Fibroblast of lung (primary cell): ENCODE data around the gene GNB5. TPM values are rescaled to one million over a fixed set of nuclear protein-coding genes. Genes with fewer than 3 reads are reported as not detected.

Source experiments
- DNase-seq, 2 donors: peaks; one replicate each; pipeline versions ENCODE4 v3.0.0 to v3.0.0-alpha.2; 2010; ENCODE audit warnings: low read depth in 2 of 2
- H2AFZ ChIP-seq: 2 replicates; pipeline ENCODE4 v1.5.1; 2012; ENCODE audit warnings: low read length, control low read depth, inconsistent platforms
- H3K27ac ChIP-seq: 2 replicates; pipeline ENCODE4 v1.5.1; 2011; ENCODE audit warnings: low read length, control low read depth; ENCODE audit not compliant: insufficient read depth
- H3K27me3 ChIP-seq: 2 replicates; pipeline ENCODE4 v1.5.1; 2011; ENCODE audit warnings: mild to moderate bottlenecking, low read length; ENCODE audit not compliant: control insufficient read depth, insufficient read depth
- H3K36me3 ChIP-seq: 2 replicates; pipeline ENCODE4 v1.5.1; 2011; ENCODE audit warnings: low read length; ENCODE audit not compliant: control insufficient read depth, insufficient read depth
- H3K4me1 ChIP-seq: 2 replicates; pipeline ENCODE4 v1.5.1; 2011; ENCODE audit warnings: low read length; ENCODE audit not compliant: control insufficient read depth, insufficient read depth; ENCODE audit errors: extremely low read depth
- H3K4me2 ChIP-seq: 2 replicates; pipeline ENCODE4 v1.5.1; 2011; ENCODE audit warnings: low read length, control low read depth; ENCODE audit not compliant: insufficient read depth; ENCODE audit errors: extremely low read depth
- H3K4me3 ChIP-seq, 4 experiments: fragments of 200-600 bp in 1 of 4; sonication (generic) in 1 of 4; replicated peaks in 1 of 4; 2 replicates each; pipeline ENCODE4 v1.5.1; 2011 to 2016; ENCODE audit warnings: low read length in 4 of 4, low read depth in 3 of 4, mild to moderate bottlenecking in 3 of 4, control low read depth in 2 of 4, inconsistent platforms in 1 of 4, mixed read lengths in 1 of 4; ENCODE audit not compliant: insufficient read depth in 1 of 4; ENCODE audit errors: control extremely low read depth in 1 of 4
- H3K79me2 ChIP-seq: 2 replicates; pipeline ENCODE4 v1.5.1; 2012; ENCODE audit warnings: mild to moderate bottlenecking, low read length, inconsistent platforms; ENCODE audit not compliant: control insufficient read depth, insufficient read depth
- H3K9ac ChIP-seq: 2 replicates; pipeline ENCODE4 v1.5.1; 2011; ENCODE audit warnings: mild to moderate bottlenecking, low read length, control low read depth; ENCODE audit not compliant: insufficient read depth
- H3K9me3 ChIP-seq: 2 replicates; pipeline ENCODE4 v1.5.1; 2012; ENCODE audit warnings: low read depth, low read length; ENCODE audit not compliant: control insufficient read depth, insufficient read depth
- H4K20me1 ChIP-seq: 2 replicates; pipeline ENCODE4 v1.5.1; 2011; ENCODE audit warnings: low read length; ENCODE audit not compliant: control insufficient read depth, insufficient read depth; ENCODE audit errors: extremely low read depth
- EZH2 ChIP-seq: IDR thresholded peaks from 2 replicates; pipeline ENCODE4 v1.5.1; 2012; ENCODE audit warnings: low read length, control low read depth, mild to moderate bottlenecking; ENCODE audit errors: missing control alignments
- polyA plus RNA-seq, 2 donors: library from polyadenylated mRNA; depleted of rRNA in 1 of 2; stranded (reverse) in 1 of 2; unstranded in 1 of 2; fragments of >200 nt; gene quantifications; 2 replicates each; pipeline ENCODE4 v1.2.1, GENCODE V29; 2011 to 2012; ENCODE audit warnings: missing spikeins in 1 of 2
- total RNA-seq: library from RNA; depleted of rRNA; stranded (reverse); fragments of >200 nt; gene quantifications from 2 replicates; pipeline ENCODE4 v1.2.1, GENCODE V29; 2014
- TF ChIP-seq, protein P1 (sequence below), 2 donors: IDR thresholded peaks in 1 of 2; conservative IDR thresholded peaks in 1 of 2; 1 replicate in 1 of 2; 2 replicates in 1 of 2; pipeline ENCODE4 v1.5.1; 2011 to 2012; ENCODE audit warnings: low read length in 2 of 2, control low read depth in 1 of 2, inconsistent platforms in 1 of 2, low read depth in 1 of 2, mild to moderate bottlenecking in 1 of 2

GNB5 gene
- total and polyA plus RNA-seq, 2 donors (not counting 1 experiment from before 2014, with no cell fraction given) = 44.0 to 52.2 TPM

GRCh38 chr15:52094811-52095584 lies 96.2 kb downstream of the GNB5 start:
- Histone ChIP-seq H2AFZ (no peak overlapping the region), H3K4me3 (no peak overlapping the region)
- DNase-seq = no peak

GRCh38 chr15:52093539-52094510 lies 97.4 kb downstream of the GNB5 start:
- peak overlapping the region; percentile 79 for H3K27ac ChIP-seq
- TF ChIP-seq, protein P1, sequence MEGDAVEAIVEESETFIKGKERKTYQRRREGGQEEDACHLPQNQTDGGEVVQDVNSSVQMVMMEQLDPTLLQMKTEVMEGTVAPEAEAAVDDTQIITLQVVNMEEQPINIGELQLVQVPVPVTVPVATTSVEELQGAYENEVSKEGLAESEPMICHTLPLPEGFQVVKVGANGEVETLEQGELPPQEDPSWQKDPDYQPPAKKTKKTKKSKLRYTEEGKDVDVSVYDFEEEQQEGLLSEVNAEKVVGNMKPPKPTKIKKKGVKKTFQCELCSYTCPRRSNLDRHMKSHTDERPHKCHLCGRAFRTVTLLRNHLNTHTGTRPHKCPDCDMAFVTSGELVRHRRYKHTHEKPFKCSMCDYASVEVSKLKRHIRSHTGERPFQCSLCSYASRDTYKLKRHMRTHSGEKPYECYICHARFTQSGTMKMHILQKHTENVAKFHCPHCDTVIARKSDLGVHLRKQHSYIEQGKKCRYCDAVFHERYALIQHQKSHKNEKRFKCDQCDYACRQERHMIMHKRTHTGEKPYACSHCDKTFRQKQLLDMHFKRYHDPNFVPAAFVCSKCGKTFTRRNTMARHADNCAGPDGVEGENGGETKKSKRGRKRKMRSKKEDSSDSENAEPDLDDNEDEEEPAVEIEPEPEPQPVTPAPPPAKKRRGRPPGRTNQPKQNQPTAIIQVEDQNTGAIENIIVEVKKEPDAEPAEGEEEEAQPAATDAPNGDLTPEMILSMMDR (conservative IDR thresholded peaks at IDR 0.05 in 1 of 2, IDR thresholded peaks at IDR 0.05 in 1 of 2; ENCODE audit: low read depth in 1 of 2, low read length in 2 of 2) = no peak
- no peak for TF ChIP-seq EZH2
- no peaks in the 10 kb centered on the region for H3K36me3 ChIP-seq
- peak overlapping the region; percentile 51 for H3K4me2 ChIP-seq
- no peaks in the 10 kb centered on the region for H3K27me3 ChIP-seq
- peak; percentile 90 to 95 for DNase-seq
- no peaks in the 10 kb centered on the region for H3K9me3 ChIP-seq
- no peaks in the 10 kb centered on the region for H4K20me1 ChIP-seq
- no peak overlapping the region for H2AFZ ChIP-seq
- H3K9ac ChIP-seq = no peak overlapping the region
- peaks cover 21% of the 10 kb centered on the region for H3K4me1 ChIP-seq
- H3K79me2 ChIP-seq = no peaks in the 10 kb centered on the region
- H3K4me3 ChIP-seq = no peak overlapping the region

More at GRCh38 chr15:52094811-52095584, 96.2 kb downstream of the GNB5 start:
- Histone ChIP-seq H3K36me3 (no peaks in the 10 kb centered on the region), H3K27ac (peak overlapping the region; percentile 75), H3K27me3 (no peaks in the 10 kb centered on the region), H3K4me2 (peak overlapping the region; percentile 7), H3K9ac (no peak overlapping the region), H3K4me1 (peaks cover 21% of the 10 kb centered on the region), H4K20me1 (no peaks in the 10 kb centered on the region), H3K9me3 (no peaks in the 10 kb centered on the region), H3K79me2 (no peaks in the 10 kb centered on the region)
- no peak for TF ChIP-seq EZH2
- TF ChIP-seq, protein P1 (conservative IDR thresholded peaks at IDR 0.05 in 1 of 2, IDR thresholded peaks at IDR 0.05 in 1 of 2; ENCODE audit: low read depth in 1 of 2, low read length in 2 of 2) = no peak

DNA sequence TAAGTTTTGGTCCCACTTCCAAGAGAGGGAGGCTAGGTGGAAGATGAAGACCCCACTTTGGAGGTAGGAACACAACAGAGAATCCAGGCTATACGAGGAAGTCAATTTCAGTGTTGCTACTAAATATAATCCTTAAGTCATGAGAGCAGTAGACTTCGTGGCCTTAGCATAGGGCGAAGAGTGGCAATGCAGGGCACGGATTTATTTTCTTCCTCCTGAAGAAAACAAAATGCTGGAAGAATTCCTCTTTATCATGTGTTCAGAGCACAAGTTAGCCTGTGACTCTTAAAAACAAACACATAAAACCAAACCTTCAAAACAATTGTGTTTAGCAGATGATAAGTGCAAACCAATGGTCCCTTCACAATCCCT lies 98.0 kb downstream of the GNB5 start:
- H3K27me3 ChIP-seq = no peaks in the 10 kb centered on the region
- no peak overlapping the region for H3K4me3 ChIP-seq
- H3K79me2 ChIP-seq = no peaks in the 10 kb centered on the region
- H3K9ac ChIP-seq = no peak overlapping the region
- peaks cover 21% of the 10 kb centered on the region for H3K4me1 ChIP-seq
- no peaks in the 10 kb centered on the region for H3K36me3 ChIP-seq
- H3K27ac ChIP-seq = peak overlapping the region; percentile 79
- peak overlapping the region; percentile 51 for H3K4me2 ChIP-seq
- peak in 1 of 2 donors; percentile 21 for DNase-seq
- H4K20me1 ChIP-seq = no peaks in the 10 kb centered on the region
- TF ChIP-seq EZH2 = no peak
- TF ChIP-seq, protein P1 (conservative IDR thresholded peaks at IDR 0.05 in 1 of 2, IDR thresholded peaks at IDR 0.05 in 1 of 2; ENCODE audit: low read depth in 1 of 2, low read length in 2 of 2) = no peak
- no peak overlapping the region for H2AFZ ChIP-seq
- H3K9me3 ChIP-seq = no peaks in the 10 kb centered on the region
